ENCODE results near the gene CACNB4. TPM values are rescaled to one million over a fixed set of nuclear protein-coding genes. Genes with fewer than 3 reads are reported as not detected.
A peak's percentile ranks its signal among the peaks of the same experiment; 100 is the strongest.

Gene CACNB4
- total and polyA plus RNA-seq, 9 of the 15 experiments (the other 6 are each of a cell fraction or from before 2014, with no cell fraction given), result 0.01 to 0.20 (median 0.04) TPM; not detected in 1

DNA sequence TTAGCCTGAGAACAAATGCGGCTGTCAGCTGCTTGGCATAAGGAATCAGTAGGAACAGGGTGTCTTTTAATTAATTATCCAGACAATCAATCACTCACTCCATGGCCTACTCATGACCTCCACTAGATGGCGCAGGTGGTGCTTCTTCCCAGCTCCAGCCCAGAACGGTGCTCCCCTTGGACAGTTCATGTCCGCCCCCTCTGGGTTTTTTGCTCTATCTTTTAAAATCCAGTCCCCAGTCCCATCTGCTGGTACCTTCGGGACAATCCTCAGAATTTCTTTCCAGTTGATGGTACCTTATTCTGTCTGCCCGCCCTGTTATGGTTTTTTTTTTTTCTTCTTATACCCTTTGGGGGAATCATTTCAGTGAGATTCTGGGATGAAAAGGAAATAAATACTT lies 99.8 kb downstream of the CACNB4 start:
- CTCF ChIA-PET (ENCODE audit: low intra/inter-chr PET ratio), result interaction anchor here (1.2 to 2.0 kb wide), 2 partner anchors 27 to 384 kb away, joined by 3 to 25 read pairs; no protein-coding TSS in a partner anchor
- TF ChIP-seq NUFIP1 (IDR thresholded peaks at IDR 0.05; ENCODE audit: partially characterized antibody), result no peak
- TF ChIP-seq KLF6 (CRISPR knock-in tag; IDR thresholded peaks at IDR 0.05; ENCODE audit: borderline replicate concordance), result no peak
- TF ChIP-seq ARID2 (IDR thresholded peaks at IDR 0.05), result 0 out of 2 replicates have a peak, but pooled peaks have one; percentile 21
- 0 out of 4 replicates have a peak, but pooled peaks have one; percentile 7 to 35 for TF ChIP-seq MAZ (CRISPR knock-in tag; conservative IDR thresholded peaks at IDR 0.05 in 1 of 2, IDR thresholded peaks at IDR 0.05 in 1 of 2)
- TF ChIP-seq PHF8 (IDR thresholded peaks at IDR 0.05; ENCODE audit: borderline replicate concordance, low read length), result no peak
- TF ChIP-seq, protein P1, sequence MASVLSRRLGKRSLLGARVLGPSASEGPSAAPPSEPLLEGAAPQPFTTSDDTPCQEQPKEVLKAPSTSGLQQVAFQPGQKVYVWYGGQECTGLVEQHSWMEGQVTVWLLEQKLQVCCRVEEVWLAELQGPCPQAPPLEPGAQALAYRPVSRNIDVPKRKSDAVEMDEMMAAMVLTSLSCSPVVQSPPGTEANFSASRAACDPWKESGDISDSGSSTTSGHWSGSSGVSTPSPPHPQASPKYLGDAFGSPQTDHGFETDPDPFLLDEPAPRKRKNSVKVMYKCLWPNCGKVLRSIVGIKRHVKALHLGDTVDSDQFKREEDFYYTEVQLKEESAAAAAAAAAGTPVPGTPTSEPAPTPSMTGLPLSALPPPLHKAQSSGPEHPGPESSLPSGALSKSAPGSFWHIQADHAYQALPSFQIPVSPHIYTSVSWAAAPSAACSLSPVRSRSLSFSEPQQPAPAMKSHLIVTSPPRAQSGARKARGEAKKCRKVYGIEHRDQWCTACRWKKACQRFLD (CRISPR knock-in tag; IDR thresholded peaks at IDR 0.05), result no peak
- no peak for TF ChIP-seq ZNF41 (CRISPR knock-in tag; conservative IDR thresholded peaks at IDR 0.05)
- TF ChIP-seq, protein P2, sequence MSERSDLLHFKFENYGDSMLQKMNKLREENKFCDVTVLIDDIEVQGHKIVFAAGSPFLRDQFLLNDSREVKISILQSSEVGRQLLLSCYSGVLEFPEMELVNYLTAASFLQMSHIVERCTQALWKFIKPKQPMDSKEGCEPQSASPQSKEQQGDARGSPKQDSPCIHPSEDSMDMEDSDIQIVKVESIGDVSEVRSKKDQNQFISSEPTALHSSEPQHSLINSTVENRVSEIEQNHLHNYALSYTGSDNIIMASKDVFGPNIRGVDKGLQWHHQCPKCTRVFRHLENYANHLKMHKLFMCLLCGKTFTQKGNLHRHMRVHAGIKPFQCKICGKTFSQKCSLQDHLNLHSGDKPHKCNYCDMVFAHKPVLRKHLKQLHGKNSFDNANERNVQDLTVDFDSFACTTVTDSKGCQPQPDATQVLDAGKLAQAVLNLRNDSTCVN (CRISPR knock-in tag; IDR thresholded peaks at IDR 0.05), result no peak
- TF ChIP-seq SETDB1 (IDR thresholded peaks at IDR 0.05; ENCODE audit: low read length), result no peak
- TF ChIP-seq, protein P3, sequence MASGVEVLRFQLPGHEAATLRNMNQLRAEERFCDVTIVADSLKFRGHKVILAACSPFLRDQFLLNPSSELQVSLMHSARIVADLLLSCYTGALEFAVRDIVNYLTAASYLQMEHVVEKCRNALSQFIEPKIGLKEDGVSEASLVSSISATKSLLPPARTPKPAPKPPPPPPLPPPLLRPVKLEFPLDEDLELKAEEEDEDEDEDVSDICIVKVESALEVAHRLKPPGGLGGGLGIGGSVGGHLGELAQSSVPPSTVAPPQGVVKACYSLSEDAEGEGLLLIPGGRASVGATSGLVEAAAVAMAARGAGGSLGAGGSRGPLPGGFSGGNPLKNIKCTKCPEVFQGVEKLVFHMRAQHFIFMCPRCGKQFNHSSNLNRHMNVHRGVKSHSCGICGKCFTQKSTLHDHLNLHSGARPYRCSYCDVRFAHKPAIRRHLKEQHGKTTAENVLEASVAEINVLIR (CRISPR knock-in tag; IDR thresholded peaks at IDR 0.05), result no peak
- TF ChIP-seq, protein P4, sequence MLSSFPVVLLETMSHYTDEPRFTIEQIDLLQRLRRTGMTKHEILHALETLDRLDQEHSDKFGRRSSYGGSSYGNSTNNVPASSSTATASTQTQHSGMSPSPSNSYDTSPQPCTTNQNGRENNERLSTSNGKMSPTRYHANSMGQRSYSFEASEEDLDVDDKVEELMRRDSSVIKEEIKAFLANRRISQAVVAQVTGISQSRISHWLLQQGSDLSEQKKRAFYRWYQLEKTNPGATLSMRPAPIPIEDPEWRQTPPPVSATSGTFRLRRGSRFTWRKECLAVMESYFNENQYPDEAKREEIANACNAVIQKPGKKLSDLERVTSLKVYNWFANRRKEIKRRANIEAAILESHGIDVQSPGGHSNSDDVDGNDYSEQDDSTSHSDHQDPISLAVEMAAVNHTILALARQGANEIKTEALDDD (IDR thresholded peaks at IDR 0.05), result no peak
- TF ChIP-seq NRF1 (conservative IDR thresholded peaks at IDR 0.05 in 1 of 2, IDR thresholded peaks at IDR 0.05 in 1 of 2), result no peak
- TF ChIP-seq, protein P5, sequence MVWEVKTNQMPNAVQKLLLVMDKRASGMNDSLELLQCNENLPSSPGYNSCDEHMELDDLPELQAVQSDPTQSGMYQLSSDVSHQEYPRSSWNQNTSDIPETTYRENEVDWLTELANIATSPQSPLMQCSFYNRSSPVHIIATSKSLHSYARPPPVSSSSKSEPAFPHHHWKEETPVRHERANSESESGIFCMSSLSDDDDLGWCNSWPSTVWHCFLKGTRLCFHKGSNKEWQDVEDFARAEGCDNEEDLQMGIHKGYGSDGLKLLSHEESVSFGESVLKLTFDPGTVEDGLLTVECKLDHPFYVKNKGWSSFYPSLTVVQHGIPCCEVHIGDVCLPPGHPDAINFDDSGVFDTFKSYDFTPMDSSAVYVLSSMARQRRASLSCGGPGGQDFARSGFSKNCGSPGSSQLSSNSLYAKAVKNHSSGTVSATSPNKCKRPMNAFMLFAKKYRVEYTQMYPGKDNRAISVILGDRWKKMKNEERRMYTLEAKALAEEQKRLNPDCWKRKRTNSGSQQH (CRISPR knock-in tag; IDR thresholded peaks at IDR 0.05), result no peak

More for the DNA sequence above, 99.8 kb downstream of the CACNB4 start:
- no peak overlapping the region for H3K4me2 ChIP-seq (ENCODE audit: insufficient read depth, low read length)
- H3K9me3 ChIP-seq (replicated peaks; ENCODE audit: control insufficient read depth, insufficient read depth, low read depth, low read length), result no peaks in the 10 kb centered on the region
- peaks cover 16 to 17% of the 10 kb centered on the region in 2 experiments for H3K27me3 ChIP-seq (ENCODE audit: control insufficient read depth in 2 of 2, insufficient read depth in 2 of 2, low read length in 2 of 2)
- in situ Hi-C loops (cut with MboI), result no loop called here
- H3K9ac ChIP-seq (ENCODE audit: insufficient read depth in 1 of 2, low read depth in 2 of 2, low read length in 2 of 2), result no peak overlapping the region
- no TSS peak for BruUV-seq (replicated peaks)
- no peaks in the 10 kb centered on the region for H4K20me1 ChIP-seq (replicated peaks; ENCODE audit: control insufficient read depth, insufficient read depth, low read length)
- no peaks in the 10 kb centered on the region for H3K9me1 ChIP-seq (ENCODE audit: control insufficient read depth, insufficient read depth, low read length)
- FAIRE-seq (peak; percentile 92), ATAC-seq (peak; percentile 97), DNase-seq (ENCODE audit: extremely low read depth in 1 of 4, low spot score in 3 of 4) (peak; percentile 80 to 88 (median 85))
- H2AFZ ChIP-seq (ENCODE audit: low read depth, low read length), result no peak overlapping the region
- no peaks in the 10 kb centered on the region; a peak in 1 of 5 replicates for H3K4me1 ChIP-seq (replicated peaks in 1 of 2; ENCODE audit: control insufficient read depth in 2 of 2, insufficient read depth in 2 of 2, low read length in 2 of 2)
- H3K27ac ChIP-seq (ENCODE audit: extremely low read depth, low read depth, low read length), result no peak overlapping the region
- H3K79me2 ChIP-seq (ENCODE audit: control insufficient read depth, insufficient read depth, low read length), result no peaks in the 10 kb centered on the region
- WGBS (ENCODE audit: insufficient coverage, low coverage, missing lambda C conversion rate), result 1% methylated on average over 6 of the region's 6 CpGs
- intact Hi-C loops (cut with micrococcal nuclease), result loop anchor here (1.0 kb wide), 1 partner anchor 26 kb away; no protein-coding TSS in a partner anchor
- POLR2A ChIA-PET, result interaction anchor here (0.5 kb wide), 2 partner anchors 9 to 29 kb away, joined by 3 read pairs; no protein-coding TSS in a partner anchor
- H3K4me3 ChIP-seq, result no peak overlapping the region
- no peaks in the 10 kb centered on the region for H3K36me3 ChIP-seq (ENCODE audit: control insufficient read depth, insufficient read depth, low read length)

Data from K562 (cell line).